OCI-LY7 (cell line): ENCODE results near the gene PLD6.

Experiments used
- EZH2phosphoT487 ChIP-seq: fragments of 200-600 bp; sonication (generic); IDR thresholded peaks from 2 replicates; pipeline ENCODE4 v1.6.1; 2018; ENCODE audit warnings: low read depth, borderline replicate concordance, mild to moderate bottlenecking, mixed run types, antibody characterized with exemption, low read length, moderate library complexity, mixed read lengths
- TF ChIP-seq, protein P1 (sequence below): fragments of 200-600 bp; sonication (generic); conservative IDR thresholded peaks from 2 replicates; pipeline ENCODE4 v1.5.1; 2014; ENCODE audit warnings: mild to moderate bottlenecking, antibody characterized with exemption, low read length, moderate library complexity, mixed read lengths

DNA sequence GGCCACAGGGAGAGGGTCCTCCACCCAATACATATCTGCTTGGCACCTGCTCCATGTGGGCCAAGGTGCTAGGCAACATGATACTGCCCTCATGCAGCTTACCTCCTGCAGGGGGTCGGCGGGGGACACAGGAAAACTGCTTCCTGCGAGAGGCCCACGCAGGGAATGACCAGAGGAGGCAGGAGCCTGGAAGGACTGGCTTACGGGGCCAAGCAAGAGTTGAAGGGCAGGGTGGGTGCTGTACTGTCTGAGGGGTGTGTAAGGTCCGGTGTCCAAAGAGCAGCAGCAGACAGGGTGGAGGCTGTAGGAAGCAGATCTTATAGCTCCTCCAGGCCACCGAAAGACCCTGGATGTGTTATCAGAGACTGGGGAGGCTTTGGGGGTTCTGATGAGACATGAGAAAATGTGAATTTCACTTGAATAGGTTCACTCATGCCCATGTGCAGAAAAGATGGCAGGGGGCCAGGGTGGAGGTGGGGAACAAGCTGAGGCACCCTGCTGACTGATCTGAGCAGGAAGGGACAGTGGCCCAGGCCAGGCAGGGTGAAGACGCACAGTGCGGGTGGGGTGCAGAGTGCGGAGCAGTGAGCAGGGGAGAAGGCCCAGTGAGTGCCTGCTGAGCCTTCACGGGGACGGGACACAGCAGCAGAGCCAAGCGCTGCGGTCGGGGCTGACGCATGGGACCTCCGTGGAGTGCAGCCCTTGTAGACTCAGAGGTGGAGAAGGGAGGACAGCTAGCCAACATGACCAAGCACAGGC lies 22.6 kb upstream of the PLD6 start:
- no peak for TF ChIP-seq EZH2phosphoT487
- TF ChIP-seq, protein P1, sequence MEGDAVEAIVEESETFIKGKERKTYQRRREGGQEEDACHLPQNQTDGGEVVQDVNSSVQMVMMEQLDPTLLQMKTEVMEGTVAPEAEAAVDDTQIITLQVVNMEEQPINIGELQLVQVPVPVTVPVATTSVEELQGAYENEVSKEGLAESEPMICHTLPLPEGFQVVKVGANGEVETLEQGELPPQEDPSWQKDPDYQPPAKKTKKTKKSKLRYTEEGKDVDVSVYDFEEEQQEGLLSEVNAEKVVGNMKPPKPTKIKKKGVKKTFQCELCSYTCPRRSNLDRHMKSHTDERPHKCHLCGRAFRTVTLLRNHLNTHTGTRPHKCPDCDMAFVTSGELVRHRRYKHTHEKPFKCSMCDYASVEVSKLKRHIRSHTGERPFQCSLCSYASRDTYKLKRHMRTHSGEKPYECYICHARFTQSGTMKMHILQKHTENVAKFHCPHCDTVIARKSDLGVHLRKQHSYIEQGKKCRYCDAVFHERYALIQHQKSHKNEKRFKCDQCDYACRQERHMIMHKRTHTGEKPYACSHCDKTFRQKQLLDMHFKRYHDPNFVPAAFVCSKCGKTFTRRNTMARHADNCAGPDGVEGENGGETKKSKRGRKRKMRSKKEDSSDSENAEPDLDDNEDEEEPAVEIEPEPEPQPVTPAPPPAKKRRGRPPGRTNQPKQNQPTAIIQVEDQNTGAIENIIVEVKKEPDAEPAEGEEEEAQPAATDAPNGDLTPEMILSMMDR: no peak
